ENCODE results near the gene TNFSF15.

DNA sequence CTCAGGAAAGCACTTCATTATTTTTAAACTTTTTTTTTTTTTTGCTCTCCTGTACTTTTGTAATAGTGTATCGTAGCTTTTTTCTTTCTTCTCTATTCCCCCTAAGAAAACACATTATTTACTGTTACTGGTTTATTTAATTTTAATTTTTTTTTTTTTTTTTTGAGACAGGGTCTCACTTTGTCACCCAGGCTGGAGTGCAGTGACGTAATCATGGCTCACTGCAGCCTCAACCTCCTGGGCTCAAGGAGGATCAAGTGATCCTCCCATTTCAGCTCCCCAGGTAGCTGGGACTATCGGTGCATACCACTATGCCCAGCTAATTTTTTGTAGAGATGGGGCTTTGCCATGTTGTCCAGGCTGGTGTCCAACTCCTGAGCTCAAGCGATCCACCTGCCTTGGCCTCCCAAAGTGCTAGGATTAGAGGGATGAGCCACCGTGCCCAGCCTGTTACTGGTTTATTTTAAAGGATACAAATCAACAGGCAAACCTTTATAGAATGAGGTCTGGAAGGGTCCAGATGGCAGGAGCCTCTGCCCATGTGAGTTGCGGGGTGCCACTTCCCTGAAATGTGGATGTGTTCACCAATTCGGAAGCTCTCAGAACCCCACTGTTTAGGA lies 49.0 kb upstream of the TNFSF15 start:
- TF ChIP-seq, protein P1, sequence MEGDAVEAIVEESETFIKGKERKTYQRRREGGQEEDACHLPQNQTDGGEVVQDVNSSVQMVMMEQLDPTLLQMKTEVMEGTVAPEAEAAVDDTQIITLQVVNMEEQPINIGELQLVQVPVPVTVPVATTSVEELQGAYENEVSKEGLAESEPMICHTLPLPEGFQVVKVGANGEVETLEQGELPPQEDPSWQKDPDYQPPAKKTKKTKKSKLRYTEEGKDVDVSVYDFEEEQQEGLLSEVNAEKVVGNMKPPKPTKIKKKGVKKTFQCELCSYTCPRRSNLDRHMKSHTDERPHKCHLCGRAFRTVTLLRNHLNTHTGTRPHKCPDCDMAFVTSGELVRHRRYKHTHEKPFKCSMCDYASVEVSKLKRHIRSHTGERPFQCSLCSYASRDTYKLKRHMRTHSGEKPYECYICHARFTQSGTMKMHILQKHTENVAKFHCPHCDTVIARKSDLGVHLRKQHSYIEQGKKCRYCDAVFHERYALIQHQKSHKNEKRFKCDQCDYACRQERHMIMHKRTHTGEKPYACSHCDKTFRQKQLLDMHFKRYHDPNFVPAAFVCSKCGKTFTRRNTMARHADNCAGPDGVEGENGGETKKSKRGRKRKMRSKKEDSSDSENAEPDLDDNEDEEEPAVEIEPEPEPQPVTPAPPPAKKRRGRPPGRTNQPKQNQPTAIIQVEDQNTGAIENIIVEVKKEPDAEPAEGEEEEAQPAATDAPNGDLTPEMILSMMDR (conservative IDR thresholded peaks at IDR 0.05 in 1 of 2, IDR thresholded peaks at IDR 0.05 in 1 of 2; ENCODE audit: extremely low read depth in 1 of 2, insufficient read depth in 1 of 2, low read depth in 1 of 2, low read length in 2 of 2): no peak
- TF ChIP-seq EZH2 (IDR thresholded peaks at IDR 0.05; ENCODE audit: borderline replicate concordance, low read length): no peak

Measured in mammary epithelial cell (primary cell).